GM19397 (cell line): ENCODE measurements around the gene RNPS1.

Experiments used
- ATAC-seq: cut with Tn5 transposase; IDR thresholded peaks from one replicate; pipeline ENCODE4 v1.9.1; 2021; ENCODE audit warnings: mild to moderate bottlenecking, moderate library complexity; ENCODE audit not compliant: unreplicated experiment

Gene RNPS1

GRCh38 chr16:2216330-2216729 lies 51.6 kb downstream of the RNPS1 start:
- ATAC-seq: no peak

GRCh38 chr16:2214719-2214968 lies 53.3 kb downstream of the RNPS1 start, which contains the start of gene PGP:
PGP (minus strand) TSS chr16:2214840; CDS start chr16:2214777, 63 bp downstream.
- ATAC-seq: peak; percentile 87

GRCh38 chr16:2213817-2214718 lies 53.9 kb downstream of the RNPS1 start:
- ATAC-seq: peak; percentile 1

GRCh38 chr16:2212362-2213324 lies 55.3 kb downstream of the RNPS1 start:
- no peak for ATAC-seq

DNA sequence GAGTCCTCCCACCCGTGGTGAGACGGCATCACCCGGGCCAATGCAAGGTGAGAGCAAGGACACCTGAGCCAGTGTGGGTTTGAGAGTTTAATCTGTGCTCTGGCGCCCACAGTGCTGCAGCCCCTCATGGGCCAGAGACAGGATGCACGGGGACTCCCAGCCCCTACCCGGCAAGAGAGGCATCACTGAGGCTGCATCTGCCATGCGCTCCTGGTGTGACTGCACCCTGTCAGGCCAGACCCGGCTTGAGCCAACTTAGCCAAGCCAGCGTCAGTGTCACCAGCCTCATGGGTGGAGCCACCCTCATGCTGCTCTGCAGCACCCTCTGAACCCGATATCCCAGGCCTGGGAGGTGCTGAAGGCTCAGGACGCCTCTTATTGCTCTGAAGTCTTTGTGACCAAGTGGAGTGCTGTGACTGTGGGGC lies 56.0 kb downstream of the RNPS1 start:
- no peak for ATAC-seq

- no peak for ATAC-seq
These were observed 57.2 kb downstream of the RNPS1 start, which contains the start of gene BRICD5 for GRCh38 chr16:2210386-2211365. BRICD5 (minus strand) TSS chr16:2210863; CDS start chr16:2210833, 30 bp downstream.

- no peak for ATAC-seq
These were observed 58.0 kb downstream of the RNPS1 start for GRCh38 chr16:2210009-2210332.

- ATAC-seq: no peak
These were observed 58.5 kb downstream of the RNPS1 start for GRCh38 chr16:2209258-2210008.

DNA sequence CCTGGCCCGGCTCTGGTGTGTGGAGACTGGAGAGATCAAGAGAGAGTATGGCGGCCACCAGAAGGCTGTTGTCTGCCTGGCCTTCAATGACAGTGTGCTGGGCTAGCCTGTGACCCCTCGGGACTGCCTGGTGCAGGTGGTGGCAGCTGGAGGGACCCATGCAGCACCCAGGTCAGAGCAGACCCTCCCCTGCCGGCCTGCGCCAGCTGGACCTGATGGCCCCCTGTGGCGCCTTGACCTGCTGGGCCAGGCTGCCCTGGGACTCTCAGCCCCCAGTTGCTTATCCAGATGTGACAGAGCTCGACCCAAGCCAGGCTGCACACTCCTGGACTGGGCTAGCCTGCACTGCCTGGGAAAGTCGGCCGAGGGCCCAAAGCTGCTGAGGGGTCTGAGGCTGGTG lies 59.2 kb downstream of the RNPS1 start:
- ATAC-seq: no peak

DNA sequence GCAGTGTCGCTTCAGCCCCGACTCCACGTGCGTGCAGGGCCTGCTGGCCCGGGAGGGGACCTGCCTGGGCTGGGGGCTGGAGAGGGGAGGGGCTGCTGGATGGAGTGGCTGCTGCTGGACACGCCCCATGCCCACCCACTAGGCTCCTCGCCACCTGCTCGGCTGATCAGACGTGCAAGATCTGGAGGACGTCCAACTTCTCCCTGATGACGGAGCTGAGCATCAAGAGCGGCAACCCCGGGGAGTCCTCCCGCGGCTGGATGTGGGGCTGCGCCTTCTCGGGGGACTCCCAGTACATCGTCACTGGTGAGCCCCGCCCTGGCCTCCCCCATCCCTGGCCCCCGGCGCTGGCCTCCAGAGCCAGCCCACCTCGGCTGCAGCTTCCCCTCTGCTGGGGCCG lies 59.6 kb downstream of the RNPS1 start:
- no peak for ATAC-seq

GRCh38 chr16:2207872-2208271 lies 60.1 kb downstream of the RNPS1 start:
- ATAC-seq: no peak

- no peak for ATAC-seq
These were observed 61.0 kb downstream of the RNPS1 start for GRCh38 chr16:2206780-2207433.

DNA sequence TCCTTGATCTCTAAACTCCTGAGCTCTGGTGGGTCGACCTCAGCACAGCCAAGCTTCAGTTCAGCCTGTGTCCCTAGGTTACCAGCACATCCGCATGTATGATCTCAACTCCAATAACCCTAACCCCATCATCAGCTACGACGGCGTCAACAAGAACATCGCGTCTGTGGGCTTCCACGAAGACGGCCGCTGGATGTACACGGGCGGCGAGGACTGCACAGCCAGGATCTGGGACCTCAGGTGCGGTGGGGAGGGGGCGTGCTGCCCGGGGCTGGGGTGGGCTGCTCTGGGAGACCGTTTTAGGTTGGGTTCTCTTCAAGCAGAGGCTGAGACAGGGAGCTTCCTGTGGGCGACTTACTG lies 61.5 kb downstream of the RNPS1 start:
- no peak for ATAC-seq

- ATAC-seq: peak; percentile 21
These were observed 62.0 kb downstream of the RNPS1 start for GRCh38 chr16:2205967-2206313.

DNA sequence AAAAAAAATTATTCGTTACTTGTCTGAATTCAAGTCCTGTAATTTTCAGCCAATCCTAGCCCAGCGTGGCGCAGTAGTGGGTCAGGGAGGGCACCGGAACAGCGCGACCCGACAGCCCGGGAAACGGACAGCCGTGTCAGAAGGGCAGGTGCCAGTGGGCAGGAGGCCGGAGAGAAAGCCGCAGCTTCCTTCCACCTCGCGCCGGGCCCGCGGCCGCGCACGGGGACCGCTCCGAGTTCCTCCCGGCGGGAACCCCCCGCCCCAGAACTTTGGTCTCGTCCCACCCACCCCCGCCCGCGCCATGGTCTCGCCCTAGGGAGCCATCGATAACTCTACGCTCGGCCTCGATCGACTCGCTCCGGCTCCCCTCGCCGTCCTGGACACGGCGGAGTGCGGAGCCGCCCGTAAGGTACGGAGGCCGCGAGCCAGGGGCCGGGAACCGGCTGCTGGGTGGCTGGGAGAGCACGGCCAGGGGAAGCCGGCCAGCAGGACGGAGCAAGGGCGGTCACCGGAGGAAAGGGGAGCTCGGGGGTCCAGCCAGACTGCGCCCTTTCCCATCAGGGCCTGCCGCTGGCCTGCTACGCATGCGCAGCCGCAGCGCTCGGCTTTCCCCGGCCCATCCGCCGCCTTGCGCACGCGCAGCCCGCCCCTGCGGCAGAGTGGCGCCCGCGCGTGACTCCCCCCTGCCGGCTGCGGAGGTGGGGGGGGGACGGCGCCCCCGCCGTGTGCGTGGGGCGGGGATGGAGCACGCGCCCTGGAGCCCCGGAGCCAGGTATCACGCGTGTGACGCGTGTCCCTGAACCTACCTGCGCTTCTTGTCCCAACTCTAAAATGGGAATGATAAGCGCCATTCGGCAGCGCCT lies 62.6 kb downstream of the RNPS1 start, which contains the start of gene MLST8:
Gene MLST8, plus strand, starts transcription at position 351 of the 863 bp plus-strand sequence. CDS start 632 bp downstream, outside the sequence.
- peak; percentile 71 for ATAC-seq

DNA sequence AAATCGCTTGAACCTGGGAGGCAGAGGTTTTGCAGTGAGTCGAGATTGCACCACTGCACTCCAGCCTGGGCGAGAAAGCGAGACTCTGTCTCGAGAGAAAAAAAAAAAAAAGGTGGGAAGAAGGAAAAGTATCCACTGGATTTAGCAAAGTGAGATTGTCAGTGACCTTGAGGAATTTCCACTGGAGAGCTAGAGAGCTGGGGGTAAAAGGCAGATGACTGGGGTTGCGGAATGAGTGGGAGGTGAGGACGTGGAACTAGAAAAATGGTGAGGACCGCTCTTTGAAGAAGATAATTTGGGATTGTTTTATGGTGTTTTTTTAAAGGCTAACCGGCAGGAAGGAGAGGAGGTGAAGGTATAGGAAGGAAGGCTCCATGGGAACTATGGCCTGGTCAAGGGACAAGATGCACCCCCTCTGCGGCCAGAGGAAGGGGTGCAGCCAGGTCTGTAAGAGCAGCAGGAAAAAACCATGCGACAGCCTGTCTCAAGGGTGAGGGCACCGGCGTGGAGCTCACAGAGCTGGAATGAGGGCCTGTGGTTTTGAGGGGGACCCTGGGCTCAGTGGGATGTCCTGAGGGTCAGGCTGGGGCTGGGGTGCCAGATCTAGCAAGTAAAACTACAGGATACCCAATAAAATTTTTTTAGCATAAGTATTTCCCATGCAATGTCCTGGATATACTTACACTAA lies 63.4 kb downstream of the RNPS1 start:
- ATAC-seq: no peak
